Measurements from ENCODE around the gene TNFRSF4.

TNFRSF4 gene

DNA sequence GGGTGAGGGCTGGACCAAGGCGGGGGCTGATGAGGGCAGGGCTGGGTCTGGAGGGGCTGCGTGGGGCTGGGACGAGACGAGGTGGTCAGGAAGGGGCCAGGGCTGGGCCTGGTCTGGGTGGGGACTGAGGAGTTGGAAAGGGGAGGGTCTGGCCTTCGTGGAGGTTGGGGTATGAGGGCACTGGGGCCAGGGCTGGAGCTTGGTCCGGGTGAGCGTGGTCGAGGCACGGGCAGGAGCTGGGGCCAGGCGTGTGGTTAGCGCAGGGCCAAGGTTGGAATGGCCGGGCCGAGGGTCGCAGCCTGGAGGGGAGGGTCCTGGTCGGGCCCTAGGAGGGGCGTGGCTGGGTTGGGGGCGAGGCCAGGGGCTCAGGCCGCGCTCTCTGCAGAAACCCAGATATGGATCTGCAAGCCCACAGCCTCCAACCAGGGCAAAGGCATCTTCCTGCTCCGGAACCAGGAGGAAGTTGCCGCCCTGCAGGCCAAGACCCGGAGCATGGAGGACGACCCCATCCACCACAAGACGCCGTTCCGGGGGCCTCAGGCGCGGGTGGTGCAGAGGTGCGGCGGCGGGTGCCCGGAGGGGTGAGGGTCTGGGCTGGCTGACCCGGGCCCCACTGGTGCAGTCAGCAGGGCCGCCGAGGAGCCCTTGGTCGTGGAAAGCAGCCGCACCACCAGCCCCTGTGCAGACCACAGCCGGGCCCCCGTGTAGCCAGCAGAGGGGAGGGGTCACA lies 31.3 kb downstream of the TNFRSF4 start:
- no peaks in the 10 kb centered on the region; the same call in 1 of the 2 replicates for H3K4me1 ChIP-seq
- H3K9me3 ChIP-seq: no peaks in the 10 kb centered on the region
- H3K4me3 ChIP-seq (ENCODE audit: low read depth, low read length): no peak overlapping the region
- peak; percentile 14 for DNase-seq
- no peaks in the 10 kb centered on the region; the same call in 1 of the 2 replicates for H3K27me3 ChIP-seq
- no peaks in the 10 kb centered on the region for H3K36me3 ChIP-seq
- TF ChIP-seq, protein P1, sequence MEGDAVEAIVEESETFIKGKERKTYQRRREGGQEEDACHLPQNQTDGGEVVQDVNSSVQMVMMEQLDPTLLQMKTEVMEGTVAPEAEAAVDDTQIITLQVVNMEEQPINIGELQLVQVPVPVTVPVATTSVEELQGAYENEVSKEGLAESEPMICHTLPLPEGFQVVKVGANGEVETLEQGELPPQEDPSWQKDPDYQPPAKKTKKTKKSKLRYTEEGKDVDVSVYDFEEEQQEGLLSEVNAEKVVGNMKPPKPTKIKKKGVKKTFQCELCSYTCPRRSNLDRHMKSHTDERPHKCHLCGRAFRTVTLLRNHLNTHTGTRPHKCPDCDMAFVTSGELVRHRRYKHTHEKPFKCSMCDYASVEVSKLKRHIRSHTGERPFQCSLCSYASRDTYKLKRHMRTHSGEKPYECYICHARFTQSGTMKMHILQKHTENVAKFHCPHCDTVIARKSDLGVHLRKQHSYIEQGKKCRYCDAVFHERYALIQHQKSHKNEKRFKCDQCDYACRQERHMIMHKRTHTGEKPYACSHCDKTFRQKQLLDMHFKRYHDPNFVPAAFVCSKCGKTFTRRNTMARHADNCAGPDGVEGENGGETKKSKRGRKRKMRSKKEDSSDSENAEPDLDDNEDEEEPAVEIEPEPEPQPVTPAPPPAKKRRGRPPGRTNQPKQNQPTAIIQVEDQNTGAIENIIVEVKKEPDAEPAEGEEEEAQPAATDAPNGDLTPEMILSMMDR (IDR thresholded peaks at IDR 0.05; ENCODE audit: low read depth, low read length): no peak

DNA sequence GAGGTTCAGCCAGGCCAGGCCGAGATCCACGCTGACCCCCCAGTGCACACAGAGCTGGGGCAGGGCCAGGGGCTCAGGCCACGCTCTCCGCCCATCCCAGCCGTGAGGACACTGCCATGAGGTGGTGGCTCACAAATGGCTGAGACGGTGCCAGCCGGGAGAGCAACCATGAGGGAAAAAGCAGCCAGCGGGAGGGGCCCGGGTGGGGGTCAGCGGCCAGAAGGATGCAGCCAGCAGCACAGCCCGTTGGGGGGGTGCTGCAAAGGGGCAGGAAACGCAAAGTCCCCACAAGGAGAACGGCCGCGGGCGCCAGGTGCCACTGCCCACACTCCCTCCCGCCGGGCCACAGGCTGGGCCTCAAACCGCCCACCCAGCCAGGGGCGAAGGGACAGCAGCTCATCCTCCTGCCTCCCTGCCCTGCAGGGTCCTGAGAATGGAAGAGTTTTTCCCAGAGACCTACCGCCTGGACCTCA lies 32.0 kb downstream of the TNFRSF4 start:
- DNase-seq: peak; percentile 11
- TF ChIP-seq, protein P1 (IDR thresholded peaks at IDR 0.05; ENCODE audit: low read depth, low read length): no peak
- Histone ChIP-seq H3K4me3 (ENCODE audit: low read depth, low read length) (no peak overlapping the region), H3K4me1 (no peaks in the 10 kb centered on the region; the same call in 1 of the 2 replicates), H3K27me3 (peaks cover 5% of the 10 kb centered on the region), H3K9me3 (no peaks in the 10 kb centered on the region), H3K36me3 (no peaks in the 10 kb centered on the region)

DNA sequence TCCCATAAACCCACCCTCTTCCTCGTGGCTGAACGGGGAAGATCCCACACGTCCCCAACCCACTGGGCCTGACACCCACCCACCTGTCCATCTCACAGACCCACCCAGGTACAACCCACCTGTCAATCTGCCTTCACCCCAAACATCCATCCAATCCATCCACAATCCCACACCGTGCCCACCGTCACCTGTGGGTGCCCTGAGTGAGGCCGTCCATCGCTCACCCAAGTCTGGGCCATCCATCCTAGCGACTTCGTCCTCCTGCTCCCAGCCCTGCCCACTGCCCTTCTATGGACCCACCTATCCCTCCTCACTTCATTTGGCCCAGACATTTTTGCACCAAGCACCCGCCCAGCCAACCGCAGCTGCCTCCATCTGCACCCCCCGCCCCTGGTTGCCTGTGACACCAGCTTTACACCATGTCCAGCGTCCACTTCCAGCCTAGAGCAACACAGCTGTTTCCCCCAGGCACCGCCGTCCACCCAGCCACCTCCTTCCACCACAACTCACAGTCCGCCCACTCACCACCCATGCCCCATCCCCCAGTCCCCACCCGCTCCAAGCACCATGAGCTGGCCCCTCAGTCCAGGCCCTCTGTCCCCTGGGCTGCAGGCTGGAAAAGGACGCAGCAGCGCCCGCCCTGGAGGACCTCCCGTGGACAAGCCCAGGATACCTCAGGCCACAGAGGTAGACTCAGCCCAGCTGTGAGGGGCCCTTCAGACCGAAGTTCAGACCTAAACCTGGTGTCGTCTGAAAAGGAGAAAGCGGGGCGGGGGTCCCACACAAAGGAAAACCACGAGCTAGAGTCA lies 32.6 kb downstream of the TNFRSF4 start:
- Histone ChIP-seq H3K27me3 (peaks cover 11% of the 10 kb centered on the region), H3K9me3 (no peaks in the 10 kb centered on the region), H3K4me1 (no peaks in the 10 kb centered on the region; the same call in 1 of the 2 replicates), H3K36me3 (no peaks in the 10 kb centered on the region), H3K4me3 (ENCODE audit: low read depth, low read length) (no peak overlapping the region)
- TF ChIP-seq, protein P1 (IDR thresholded peaks at IDR 0.05; ENCODE audit: low read depth, low read length): no peak
- DNase-seq: peak; percentile 8

GRCh38 chr1:1179983-1180861 lies 33.7 kb downstream of the TNFRSF4 start:
- Histone ChIP-seq H3K4me3 (ENCODE audit: low read depth, low read length) (no peak overlapping the region), H3K27me3 (peaks cover 14% of the 10 kb centered on the region), H3K4me1 (no peaks in the 10 kb centered on the region; the same call in 1 of the 2 replicates), H3K9me3 (no peaks in the 10 kb centered on the region), H3K36me3 (no peaks in the 10 kb centered on the region)
- TF ChIP-seq, protein P1 (IDR thresholded peaks at IDR 0.05; ENCODE audit: low read depth, low read length): no peak
- peak; percentile 8 for DNase-seq

GRCh38 chr1:1179346-1179982 lies 34.5 kb downstream of the TNFRSF4 start:
- TF ChIP-seq, protein P1 (IDR thresholded peaks at IDR 0.05; ENCODE audit: low read depth, low read length): no peak
- no peaks in the 10 kb centered on the region for H3K9me3 ChIP-seq
- H3K4me3 ChIP-seq (ENCODE audit: low read depth, low read length): no peak overlapping the region
- DNase-seq: peak; percentile 36
- H3K27me3 ChIP-seq: peaks cover 17% of the 10 kb centered on the region
- H3K36me3 ChIP-seq: no peaks in the 10 kb centered on the region
- no peaks in the 10 kb centered on the region for H3K4me1 ChIP-seq
